ENCODE results near the gene TTC34.
"Not testable (repeated sequence)": the region's sequence is repeated elsewhere in the genome, so short reads cannot be mapped to it uniquely, and the experiment has no call there.

Gene TTC34

DNA sequence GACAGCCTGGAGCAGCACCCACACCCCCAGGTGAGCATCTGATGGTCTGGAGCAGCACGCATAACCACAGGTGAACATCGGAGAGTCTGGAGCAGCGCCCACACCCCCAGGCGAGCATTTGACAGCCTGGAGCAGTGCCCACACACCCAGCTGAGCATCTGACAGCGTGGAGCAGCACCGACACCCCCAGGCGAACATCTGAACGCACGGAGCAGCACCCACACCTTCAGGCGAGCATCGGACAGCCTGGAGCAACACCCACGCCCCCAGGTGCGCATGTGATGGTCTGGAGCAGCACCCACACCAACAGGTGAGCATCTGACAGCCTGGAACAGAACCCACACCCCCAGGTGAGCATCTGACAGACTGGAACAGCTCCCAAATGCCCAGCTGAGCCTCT, 49.6 kb downstream of the TTC34 start:
- peaks cover 21% of the 10 kb centered on the region for H3K27me3 Mint-ChIP-seq
- not testable (repeated sequence) for H3K27ac Mint-ChIP-seq; DNase-seq; H3K4me3 Mint-ChIP-seq; H3K4me1 Mint-ChIP-seq (ENCODE audit: low read depth); H3K36me3 Mint-ChIP-seq (ENCODE audit: low read depth); H3K9me3 Mint-ChIP-seq

DNA sequence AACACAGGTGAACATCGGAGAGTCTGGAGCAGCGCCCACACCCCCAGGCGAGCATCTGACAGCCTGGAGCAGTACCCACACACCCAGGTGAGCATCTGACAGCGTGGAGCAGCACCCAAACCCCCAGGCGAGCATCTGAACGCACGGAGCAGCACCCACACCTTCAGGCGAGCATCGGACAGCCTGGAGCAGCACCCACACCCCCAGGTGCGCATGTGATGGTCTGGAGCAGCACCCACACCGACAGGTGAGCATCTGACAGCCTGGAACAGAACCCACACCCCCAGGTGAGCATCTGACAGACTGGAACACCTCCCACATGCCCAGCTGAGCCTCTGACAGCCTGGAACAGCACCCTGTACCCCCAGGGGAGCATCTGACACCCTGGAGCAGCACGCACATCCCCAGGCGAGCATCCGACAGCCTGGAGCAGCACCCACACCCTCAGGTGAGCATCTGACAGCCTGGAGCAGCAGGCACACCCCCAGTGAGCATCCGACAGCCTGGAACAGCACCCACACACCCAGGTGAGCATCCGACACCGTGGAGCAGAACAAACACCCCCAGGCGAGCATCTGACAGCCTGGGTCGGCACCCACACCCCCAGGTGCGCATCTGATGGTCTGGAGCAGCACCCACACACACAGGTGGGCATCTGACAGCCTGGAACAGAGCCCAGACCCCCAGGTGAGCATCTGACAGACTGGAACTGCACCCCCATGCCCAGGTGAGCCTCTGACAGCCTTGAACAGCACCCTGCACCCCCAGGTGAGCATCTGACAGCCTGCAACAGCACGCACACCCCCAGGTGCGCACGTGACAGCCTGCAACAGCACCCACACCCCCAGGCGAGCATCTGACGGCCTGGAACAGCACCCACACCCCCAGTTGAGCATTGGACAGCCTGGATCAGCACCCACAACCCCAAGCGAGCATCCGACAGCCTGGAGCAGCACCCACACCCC, 50.4 kb downstream of the TTC34 start:
- not testable (repeated sequence) for H3K27ac Mint-ChIP-seq; H3K36me3 Mint-ChIP-seq (ENCODE audit: low read depth); DNase-seq; H3K4me1 Mint-ChIP-seq (ENCODE audit: low read depth); H3K4me3 Mint-ChIP-seq; H3K9me3 Mint-ChIP-seq
- peaks cover 21% of the 10 kb centered on the region for H3K27me3 Mint-ChIP-seq

DNA sequence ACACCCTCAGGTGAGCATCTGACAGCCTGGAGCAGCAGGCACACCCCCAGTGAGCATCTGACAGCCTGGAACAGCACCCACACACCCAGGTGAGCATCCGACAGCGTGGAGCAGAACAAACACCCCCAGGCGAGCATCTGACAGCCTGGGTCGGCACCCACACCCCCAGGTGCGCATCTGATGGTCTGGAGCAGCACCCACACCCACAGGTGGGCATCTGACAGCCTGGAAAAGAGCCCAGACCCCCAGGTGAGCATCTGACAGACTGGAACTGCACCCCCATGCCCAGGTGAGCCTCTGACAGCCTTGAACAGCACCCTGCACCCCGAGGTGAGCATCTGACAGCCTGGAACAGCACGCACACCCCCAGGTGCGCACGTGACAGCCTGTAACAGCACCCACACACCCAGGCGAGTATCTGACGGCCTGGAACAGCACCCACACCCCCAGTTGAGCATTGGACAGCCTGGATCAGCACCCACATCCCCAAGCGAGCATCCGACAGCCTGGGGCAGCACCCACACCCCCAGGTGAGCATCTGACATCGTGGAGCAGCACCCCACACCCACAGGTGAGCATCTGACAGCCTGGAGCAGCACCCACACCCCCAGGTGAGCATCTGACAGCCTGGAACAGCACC, 51.3 kb downstream of the TTC34 start:
- H3K4me3 Mint-ChIP-seq; DNase-seq; H3K27ac Mint-ChIP-seq; H3K4me1 Mint-ChIP-seq (ENCODE audit: low read depth); H3K9me3 Mint-ChIP-seq; H3K36me3 Mint-ChIP-seq (ENCODE audit: low read depth): not testable (repeated sequence)
- peaks cover 21% of the 10 kb centered on the region for H3K27me3 Mint-ChIP-seq

DNA sequence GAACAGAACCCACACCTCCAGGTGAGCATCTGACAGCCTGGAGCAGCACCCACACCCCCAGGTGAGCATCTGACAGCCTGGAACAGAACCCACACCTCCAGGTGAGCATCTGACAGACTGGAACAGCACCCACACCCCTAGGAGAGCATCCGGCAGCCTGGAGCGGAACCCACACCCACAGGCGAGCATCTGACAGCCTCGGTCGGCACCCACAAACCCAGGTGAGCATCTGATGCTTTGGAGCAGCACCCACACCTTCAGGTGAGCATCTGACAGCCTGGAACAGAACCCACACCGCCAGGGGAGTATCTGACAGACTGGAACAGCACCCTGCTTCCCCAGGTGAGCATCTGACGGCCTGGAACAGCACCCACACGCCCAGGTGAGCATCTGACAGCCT, 52.9 kb downstream of the TTC34 start:
- not testable (repeated sequence) for DNase-seq; H3K27ac Mint-ChIP-seq; H3K4me3 Mint-ChIP-seq; H3K9me3 Mint-ChIP-seq; H3K4me1 Mint-ChIP-seq (ENCODE audit: low read depth); H3K36me3 Mint-ChIP-seq (ENCODE audit: low read depth)
- H3K27me3 Mint-ChIP-seq: peaks cover 21% of the 10 kb centered on the region

DNA sequence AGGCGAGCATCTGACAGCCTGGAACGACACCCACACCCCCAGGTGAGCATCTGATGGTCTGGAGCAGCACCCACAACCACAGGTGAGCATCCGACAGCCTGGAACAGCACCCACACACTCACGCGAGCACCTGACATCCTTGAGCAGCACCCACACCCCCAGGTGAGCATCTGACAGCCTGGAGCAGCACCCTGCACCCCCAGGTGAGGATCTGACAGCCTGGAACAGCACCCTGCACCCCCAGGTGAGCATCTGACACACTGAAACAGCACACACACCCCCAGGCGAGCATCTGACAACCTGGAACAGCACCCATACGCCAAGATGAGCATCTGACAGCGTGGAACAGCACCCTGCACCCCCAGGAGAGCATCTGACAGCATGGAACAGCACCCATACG, 106.7 kb downstream of the TTC34 start:
- not testable (repeated sequence) for H3K27me3 Mint-ChIP-seq; H3K4me1 Mint-ChIP-seq (ENCODE audit: low read depth); H3K4me3 Mint-ChIP-seq; DNase-seq; H3K27ac Mint-ChIP-seq; H3K9me3 Mint-ChIP-seq; H3K36me3 Mint-ChIP-seq (ENCODE audit: low read depth)

DNA sequence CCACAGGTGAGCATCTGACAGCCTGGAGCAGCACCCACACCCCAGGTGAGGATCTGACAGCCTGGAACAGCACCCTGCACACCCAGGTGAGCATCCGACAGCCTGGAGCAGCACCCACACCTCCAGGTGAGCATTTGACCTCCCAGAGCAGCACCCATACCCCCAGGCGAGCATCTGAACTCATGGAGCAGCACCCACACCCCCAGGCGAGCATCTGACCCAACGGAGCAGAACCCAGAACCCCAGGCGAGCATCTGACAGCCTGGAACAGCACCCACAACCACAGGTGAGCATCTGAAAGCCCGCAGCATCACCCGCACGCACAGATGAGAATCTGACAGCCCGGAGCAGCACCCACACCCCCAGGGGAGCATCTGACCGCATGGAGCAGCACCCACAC, 111.3 kb downstream of the TTC34 start:
- H3K9me3 Mint-ChIP-seq; H3K4me1 Mint-ChIP-seq (ENCODE audit: low read depth); H3K27ac Mint-ChIP-seq; H3K36me3 Mint-ChIP-seq (ENCODE audit: low read depth); H3K4me3 Mint-ChIP-seq: not testable (repeated sequence)
- peaks cover 18% of the 10 kb centered on the region for H3K27me3 Mint-ChIP-seq
- peak; percentile 36 for DNase-seq

DNA sequence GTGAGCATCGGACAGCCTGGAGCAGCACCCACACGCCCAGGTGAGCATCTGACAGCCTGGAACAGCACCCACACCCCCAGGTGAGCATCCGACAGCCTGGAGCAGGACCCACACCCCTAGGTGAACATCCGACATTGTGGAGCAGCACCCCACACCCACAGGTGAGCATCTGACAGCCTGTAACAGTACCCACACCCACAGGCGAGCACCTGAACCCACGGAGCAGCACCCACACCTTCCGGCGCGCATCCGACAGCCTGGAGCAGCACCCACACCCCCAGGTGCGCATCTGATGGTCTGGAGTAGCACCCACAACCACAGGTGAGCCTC, 113.2 kb downstream of the TTC34 start:
- not testable (repeated sequence) for H3K27ac Mint-ChIP-seq; DNase-seq; H3K36me3 Mint-ChIP-seq (ENCODE audit: low read depth); H3K4me1 Mint-ChIP-seq (ENCODE audit: low read depth); H3K9me3 Mint-ChIP-seq; H3K4me3 Mint-ChIP-seq
- peaks cover 27% of the 10 kb centered on the region for H3K27me3 Mint-ChIP-seq

DNA sequence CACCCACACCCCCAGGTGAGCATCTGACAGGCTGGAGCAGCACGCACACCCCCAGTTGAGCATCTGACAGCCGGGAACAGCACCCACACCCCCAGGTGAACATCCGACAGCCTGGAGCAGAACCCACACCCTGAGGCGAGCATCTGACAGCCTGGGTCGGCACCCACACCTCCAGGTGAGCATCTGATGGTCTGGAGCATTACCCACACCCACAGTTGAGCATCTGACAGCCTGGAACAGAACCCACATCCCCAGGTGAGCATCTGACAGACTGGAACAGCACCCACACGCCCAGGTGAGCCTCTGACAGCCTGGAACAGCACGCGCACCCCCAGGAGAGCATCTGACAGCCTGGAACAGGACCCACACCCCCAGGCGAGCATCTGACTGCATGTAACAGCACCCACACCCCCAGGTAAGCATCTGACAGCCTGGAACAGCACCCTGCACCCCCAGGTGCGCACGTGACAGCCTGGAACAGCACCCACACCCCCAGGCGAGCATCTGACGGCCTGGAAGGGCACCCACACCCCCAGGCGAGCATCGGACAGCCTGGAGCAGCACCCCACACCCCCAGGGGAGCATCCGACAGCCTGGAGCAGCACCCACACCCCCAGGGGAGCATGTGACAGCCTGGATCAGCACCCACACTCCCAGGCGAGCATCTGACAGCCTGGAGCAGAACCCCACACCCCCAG, 113.7 kb downstream of the TTC34 start:
- peak; percentile 31 for DNase-seq
- H3K4me3 Mint-ChIP-seq; H3K36me3 Mint-ChIP-seq (ENCODE audit: low read depth); H3K27ac Mint-ChIP-seq; H3K4me1 Mint-ChIP-seq (ENCODE audit: low read depth); H3K9me3 Mint-ChIP-seq: not testable (repeated sequence)
- H3K27me3 Mint-ChIP-seq: peaks cover 30% of the 10 kb centered on the region

DNA sequence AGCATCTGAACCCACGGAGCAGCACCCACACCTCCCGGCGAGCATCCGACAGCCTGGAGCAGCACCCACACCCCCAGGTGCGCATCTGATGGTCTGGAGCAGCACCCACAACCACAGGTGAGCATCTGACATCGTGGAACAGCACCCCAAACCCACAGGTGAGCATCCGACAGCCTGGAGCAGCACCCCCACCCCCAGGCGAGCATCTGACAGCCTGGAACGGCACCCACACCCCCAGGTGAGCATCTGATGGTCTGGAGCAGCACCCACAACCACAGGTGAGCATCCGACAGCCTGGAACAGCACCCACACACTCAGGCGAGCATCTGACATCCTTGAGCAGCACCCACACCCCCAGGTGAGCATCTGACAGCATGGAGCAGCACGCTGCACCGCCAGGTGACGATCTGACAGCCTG, 114.3 kb downstream of the TTC34 start:
- not testable (repeated sequence) for DNase-seq; H3K27ac Mint-ChIP-seq; H3K4me3 Mint-ChIP-seq; H3K4me1 Mint-ChIP-seq (ENCODE audit: low read depth); H3K9me3 Mint-ChIP-seq; H3K36me3 Mint-ChIP-seq (ENCODE audit: low read depth)
- H3K27me3 Mint-ChIP-seq: peaks cover 30% of the 10 kb centered on the region

DNA sequence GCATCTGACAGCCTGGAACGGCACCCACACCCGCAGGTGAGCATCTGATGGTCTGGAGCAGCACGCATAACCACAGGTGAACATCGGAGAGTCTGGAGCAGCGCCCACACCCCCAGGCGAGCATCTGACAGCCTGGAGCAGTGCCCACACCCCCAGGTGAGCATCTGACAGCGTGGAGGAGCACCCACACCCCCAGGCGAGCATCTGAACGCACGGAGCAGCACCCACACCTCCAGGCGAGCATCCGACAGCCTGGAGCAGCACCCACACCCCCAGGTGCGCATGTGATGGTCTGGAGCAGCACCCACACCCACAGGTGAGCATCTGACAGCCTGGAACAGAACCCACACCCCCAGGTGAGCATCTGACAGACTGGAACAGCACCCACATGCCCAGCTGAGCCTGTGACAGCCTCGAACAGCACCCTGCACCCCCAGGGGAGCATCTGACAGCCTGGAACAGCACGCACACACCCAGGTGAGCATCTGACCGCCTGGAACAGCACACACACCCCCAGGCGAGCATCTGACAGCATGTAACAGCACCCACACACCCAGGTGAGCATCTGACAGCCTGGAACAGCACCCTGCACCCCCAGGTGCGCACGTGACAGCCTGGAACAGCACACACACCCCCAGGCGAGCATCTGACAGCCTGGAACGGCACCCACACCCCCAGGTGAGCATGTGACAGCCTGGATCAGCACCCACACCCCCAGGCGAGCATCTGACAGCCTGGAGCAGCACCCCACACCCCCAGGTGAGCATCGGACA, 115.2 kb downstream of the TTC34 start:
- H3K27me3 Mint-ChIP-seq: peaks cover 30% of the 10 kb centered on the region
- not testable (repeated sequence) for H3K27ac Mint-ChIP-seq; H3K4me3 Mint-ChIP-seq; H3K9me3 Mint-ChIP-seq; H3K36me3 Mint-ChIP-seq (ENCODE audit: low read depth); H3K4me1 Mint-ChIP-seq (ENCODE audit: low read depth); DNase-seq

DNA sequence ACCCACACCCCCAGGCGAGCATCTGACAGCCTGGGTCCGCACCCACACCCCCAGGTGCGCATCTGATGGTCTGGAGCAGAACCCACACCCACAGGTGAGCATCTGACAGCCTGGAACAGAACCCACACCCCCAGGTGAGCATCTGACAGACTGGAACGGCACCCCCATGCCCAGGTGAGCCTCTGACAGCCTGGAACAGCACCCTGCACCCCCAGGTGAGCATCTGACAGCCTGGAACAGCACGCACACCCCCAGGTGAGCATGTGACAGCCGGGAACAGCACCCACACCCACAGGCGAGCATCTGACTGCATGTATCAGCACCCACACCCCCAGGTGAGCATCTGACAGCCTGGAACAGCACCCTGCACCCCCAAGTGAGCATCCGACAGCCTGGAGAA, 115.8 kb downstream of the TTC34 start:
- peaks cover 30% of the 10 kb centered on the region for H3K27me3 Mint-ChIP-seq
- H3K9me3 Mint-ChIP-seq; DNase-seq; H3K27ac Mint-ChIP-seq; H3K4me3 Mint-ChIP-seq; H3K4me1 Mint-ChIP-seq (ENCODE audit: low read depth); H3K36me3 Mint-ChIP-seq (ENCODE audit: low read depth): not testable (repeated sequence)

DNA sequence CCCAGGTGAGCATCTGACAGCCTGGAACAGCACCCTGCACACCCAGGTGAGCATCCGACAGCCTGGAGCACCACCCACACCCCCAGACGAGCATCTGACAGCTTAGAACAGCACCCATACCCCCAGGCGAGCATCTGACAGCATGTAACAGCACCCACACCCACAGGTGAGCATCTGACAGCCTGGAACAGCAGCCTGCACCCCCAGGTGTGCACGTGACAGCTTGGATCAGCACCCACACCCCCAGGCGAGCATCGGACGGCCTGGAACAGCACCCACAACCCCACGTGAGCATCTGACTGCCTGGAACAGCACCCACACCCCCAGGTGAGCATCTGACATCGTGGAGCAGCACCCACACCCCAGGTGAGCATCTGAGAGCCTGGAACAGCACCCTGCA, 116.6 kb downstream of the TTC34 start:
- not testable (repeated sequence) for H3K27ac Mint-ChIP-seq; H3K4me3 Mint-ChIP-seq; H3K9me3 Mint-ChIP-seq; DNase-seq; H3K36me3 Mint-ChIP-seq (ENCODE audit: low read depth); H3K4me1 Mint-ChIP-seq (ENCODE audit: low read depth)
- H3K27me3 Mint-ChIP-seq: peaks cover 30% of the 10 kb centered on the region

DNA sequence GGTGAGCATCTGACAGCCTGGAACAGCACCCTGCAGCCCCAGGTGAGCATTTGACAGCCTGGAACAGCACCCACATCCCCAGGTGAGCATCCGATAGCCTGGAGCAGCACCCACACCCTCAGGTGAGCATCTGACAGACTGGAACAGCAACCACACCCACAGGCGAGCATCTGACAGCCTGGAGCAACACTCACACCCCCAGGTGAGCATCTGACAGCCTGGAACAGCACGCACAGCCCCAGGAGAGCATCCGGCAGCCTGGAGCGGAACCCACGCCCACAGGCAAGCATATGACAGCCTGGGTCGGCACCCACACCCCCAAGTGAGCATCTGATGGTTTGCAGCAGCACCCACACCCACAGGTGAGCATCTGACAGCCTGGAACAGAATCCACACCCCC, 117.5 kb downstream of the TTC34 start:
- H3K9me3 Mint-ChIP-seq: not testable (repeated sequence)
- H3K27me3 Mint-ChIP-seq: peaks cover 30% of the 10 kb centered on the region

DNA sequence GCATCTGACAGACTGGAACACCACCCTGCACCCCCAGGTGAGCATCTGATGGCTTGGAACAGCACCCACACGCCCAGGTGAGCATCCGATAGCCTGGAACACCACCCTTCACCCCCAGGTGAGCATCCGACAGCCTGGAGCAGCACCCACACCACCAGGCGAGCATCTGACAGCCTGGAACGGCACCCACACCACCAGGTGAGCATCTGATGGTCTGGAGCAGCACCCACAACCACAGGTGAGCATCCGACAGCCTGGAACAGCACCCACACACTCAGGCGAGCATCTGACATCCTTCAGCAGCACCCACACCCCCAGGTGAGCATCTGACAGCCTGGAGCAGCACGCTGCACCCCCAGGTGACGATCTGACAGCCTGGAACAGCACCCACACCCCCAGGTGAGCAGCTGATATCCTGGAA, 118.2 kb downstream of the TTC34 start:
- DNase-seq; H3K4me1 Mint-ChIP-seq (ENCODE audit: low read depth); H3K4me3 Mint-ChIP-seq; H3K27ac Mint-ChIP-seq; H3K9me3 Mint-ChIP-seq; H3K36me3 Mint-ChIP-seq (ENCODE audit: low read depth): not testable (repeated sequence)
- peaks cover 30% of the 10 kb centered on the region for H3K27me3 Mint-ChIP-seq

More for the DNA sequence above, 117.5 kb downstream of the TTC34 start:
- H3K36me3 Mint-ChIP-seq (ENCODE audit: low read depth); H3K4me1 Mint-ChIP-seq (ENCODE audit: low read depth); H3K4me3 Mint-ChIP-seq; H3K27ac Mint-ChIP-seq: not testable (repeated sequence)
- DNase-seq: peak; percentile 47
